Middle frontal gyrus (tissue), 1 donor: ENCODE data around the gene FHL3.
A peak's percentile ranks its signal among the peaks of the same experiment; 100 is the strongest.
"Not testable (repeated sequence)": the region's sequence is repeated elsewhere in the genome, so short reads cannot be mapped to it uniquely, and the experiment has no call there.

Experiments
- DNase-seq: peaks from one replicate; pipeline ENCODE4 v3.0.0-alpha.2; 2015; ENCODE audit warnings: low spot score; ENCODE audit errors: extremely low spot score

FHL3 gene

DNA sequence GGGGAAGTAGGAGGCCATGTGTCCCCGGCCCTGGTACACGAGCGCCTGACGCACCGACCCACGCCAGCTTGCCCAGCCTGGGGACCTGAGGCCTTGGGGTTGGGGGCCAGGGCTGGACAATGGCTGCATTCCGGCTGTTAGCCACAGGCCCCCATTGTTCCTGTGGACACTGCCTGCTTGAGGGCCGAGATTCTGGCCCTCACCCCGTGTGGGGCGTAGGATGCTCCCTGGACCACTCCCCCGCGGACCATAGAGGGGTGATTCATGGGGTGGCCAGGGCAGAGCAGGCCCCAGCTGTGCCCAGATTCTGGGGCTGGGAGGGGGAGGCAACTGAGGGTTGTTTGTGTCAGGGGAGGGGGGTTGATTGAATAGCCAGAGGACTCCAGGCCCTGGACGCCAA is 29.6 kb upstream of the FHL3 start:
- no peak for DNase-seq

DNA sequence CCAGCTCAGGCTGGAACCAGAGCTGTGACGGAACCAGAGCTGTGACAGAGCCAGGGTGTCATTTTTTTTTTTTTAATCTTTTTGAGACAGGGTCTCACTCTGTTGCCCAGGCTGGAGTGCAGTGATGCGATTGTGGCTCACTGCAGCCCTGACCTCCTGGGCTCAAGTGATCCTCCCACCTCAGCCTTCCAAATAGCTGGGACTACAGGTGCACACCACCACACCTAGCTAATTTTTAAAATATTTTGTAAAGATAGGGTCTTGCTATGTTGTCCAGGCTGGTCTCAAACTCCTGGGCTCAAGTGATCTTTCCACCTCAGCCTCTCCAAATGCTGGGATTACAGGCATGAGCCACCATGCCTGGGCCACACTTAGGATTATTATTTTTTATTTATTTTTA is 27.7 kb upstream of the FHL3 start:
- DNase-seq = not testable (repeated sequence)

GRCh38 chr1:38031513-38031866 is 26.2 kb upstream of the FHL3 start:
- DNase-seq = no peak

DNA sequence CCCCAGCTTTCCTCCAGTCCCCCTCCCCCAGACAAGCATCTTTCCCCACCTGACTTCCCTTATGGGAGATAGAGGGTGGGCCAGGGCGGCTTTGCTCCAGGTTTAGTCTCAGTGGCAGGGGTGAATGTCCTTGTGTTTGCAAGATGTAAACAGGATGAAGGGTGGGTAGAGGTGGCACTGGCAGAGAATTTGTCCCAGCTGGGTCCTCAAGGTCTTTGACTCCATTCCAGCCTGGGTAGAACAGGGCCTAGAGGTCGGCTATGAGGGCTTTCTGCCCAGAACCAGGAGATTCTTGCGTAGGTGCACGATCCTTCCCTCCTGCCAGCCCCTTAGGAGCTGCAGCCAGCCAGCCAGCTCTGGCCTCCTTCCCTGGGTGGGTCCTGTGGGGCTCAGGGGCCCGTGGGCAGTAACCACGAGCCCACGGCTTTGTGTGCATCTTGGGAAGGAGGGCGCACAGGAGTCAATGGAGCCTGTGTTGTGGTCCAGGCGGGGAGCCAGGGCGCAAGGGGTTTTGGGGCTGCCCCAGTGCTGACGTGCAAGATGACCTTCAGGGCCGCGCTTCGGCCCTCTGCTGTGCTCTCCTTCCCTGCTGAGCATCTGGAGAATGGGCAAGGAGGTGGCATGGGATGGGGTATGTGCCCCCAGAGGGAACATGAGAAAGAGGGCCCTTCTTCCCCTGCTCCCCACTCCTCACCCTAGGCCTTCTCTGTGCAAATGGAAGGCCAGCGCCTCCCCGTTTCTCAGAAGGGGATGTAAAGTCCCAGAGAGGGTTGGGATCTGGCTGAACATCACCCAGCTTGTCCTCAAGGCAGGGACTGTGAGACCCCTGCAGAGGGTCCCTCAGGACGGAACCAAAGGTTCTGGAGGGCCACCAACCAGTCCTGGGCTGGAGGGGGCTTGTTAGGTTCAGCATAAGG is 25.5 kb upstream of the FHL3 start:
- no peak for DNase-seq

- no peak for DNase-seq
Observed at GRCh38 chr1:38029685-38030511, 24.6 kb upstream of the FHL3 start.

DNA sequence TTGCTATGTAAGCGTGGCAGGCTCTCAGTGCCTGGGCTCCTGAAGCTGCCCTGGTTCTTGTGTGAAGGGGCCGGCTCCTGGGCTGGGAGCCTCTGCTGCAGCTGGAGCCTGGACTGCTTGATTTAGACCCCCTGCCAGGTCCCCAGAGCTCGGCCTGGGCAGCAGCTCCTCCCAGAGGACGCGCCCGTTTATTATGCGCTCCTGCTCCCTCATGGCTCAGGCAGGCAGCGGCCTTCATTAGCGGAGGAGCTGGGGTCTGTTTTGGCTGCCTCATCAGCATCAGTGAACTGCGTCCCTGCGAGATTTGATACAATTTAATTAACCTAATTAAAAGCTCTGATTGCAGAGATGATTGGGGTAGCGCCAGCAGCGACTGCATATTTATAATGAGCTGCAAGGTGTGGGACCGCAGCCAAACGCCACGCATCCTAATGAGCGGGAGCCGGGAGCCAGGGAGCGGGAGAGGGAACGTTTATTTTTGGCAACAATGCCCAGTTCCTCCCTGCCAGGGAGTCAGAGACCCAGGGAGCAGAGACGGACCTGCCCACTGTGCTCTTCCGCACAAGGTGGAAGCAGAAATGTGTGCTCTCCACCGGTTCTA is 23.9 kb upstream of the FHL3 start:
- no peak for DNase-seq

DNA sequence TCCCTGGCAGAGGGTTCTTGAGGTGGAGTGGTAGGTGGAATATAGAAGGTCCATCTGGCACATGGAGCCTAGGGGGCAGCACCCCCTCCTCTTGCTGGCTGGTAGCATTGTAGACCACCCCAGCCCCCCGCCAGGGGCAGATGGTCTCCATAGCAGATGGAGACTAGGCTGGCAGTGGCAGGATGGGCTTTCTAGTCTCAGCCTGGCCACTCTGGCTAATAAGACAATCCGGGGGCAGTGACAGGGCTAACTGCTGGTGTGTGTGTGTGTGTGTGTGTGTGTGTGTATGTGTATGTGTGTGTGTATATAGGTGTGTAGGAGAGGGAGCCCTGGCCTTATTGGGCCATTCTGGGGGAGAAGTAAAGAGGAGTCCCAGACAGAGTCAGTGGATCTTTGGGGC is 23.4 kb upstream of the FHL3 start:
- no peak for DNase-seq

DNA sequence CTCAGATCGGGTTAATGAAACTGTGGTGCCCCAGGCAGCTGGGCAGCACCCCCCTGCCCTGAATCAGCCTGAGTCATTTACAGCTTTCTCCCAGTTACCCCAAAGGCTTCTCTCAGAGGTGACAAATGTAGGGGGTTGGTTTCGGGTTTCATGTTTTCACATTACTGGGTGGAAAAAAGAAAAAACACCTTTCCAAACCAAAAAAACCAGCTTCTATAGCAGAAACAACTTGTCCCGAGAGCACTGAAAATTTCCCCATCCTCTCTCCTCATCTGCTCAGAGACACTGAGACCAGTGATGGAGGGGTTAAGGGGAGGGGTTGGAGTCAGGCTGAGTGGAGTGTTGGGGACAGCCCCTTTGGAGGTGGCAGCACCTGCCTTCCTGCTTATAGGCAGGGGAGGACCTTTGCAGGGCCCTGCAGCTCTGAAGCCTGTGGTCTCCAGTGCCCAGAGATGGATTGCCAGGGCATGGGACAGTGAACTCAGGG is 22.8 kb upstream of the FHL3 start:
- no peak for DNase-seq

- DNase-seq = no peak
Observed at GRCh38 chr1:38027201-38028104, 22.1 kb upstream of the FHL3 start.

- DNase-seq = peak; percentile 41
Observed at GRCh38 chr1:38026592-38027200, 21.4 kb upstream of the FHL3 start.

DNA sequence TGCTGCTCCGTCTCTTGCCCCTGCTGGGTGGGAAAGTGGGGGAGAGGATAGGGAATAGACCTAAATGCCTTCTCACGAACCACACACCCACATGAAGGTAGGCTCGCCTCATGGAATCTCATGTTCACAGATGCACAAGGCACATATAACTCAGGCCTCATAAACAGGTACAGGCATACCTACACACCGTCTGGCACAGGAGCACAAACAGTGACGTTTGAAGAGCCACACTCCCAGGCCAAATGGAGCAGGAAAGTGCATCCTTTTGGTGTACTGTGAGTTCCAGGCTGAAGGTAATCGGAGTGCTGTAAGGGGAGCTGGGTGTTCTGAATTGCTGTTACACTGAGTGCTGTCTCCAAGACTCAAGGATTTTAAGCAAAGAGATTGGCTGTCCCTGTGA is 20.4 kb upstream of the FHL3 start:
- DNase-seq = no peak

DNA sequence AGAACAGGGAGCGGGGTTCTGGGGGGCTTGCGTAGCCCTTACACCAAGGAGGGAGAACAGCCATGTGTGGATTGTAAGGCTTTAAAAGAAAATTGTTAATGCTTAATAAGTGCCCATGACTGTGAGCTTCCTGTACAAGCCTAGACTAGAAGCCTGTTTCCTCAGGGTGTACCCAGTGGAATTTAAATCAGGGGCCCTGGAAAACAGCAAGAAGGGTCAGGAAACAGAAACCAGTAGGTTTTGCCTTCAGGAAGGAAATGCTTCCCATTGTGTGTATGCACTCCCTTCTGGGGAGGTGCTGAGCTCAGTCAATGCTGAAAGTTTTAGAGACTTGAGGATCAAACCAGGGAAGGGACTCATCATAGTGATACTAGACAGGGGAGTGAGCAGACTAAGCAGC is 19.9 kb upstream of the FHL3 start:
- no peak for DNase-seq

DNA sequence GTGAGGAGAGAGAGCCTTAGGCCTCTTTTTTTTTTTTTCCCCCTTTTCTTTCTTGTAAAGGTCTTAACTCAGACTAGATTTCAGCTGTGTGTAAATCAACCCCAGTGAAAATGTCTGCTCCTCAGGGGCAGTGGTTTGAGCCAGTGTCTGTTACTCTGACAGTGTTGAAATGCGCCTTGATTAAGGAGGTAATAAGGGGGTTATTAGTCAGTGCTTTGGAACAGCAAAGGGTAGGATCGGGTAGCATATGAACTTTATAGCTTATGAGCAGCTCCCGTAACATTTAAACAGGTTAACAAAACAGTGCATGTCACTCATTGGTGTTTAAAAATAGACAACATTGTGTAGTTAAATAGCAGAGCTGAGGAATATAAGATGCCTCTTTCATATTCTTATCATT is 17.5 kb upstream of the FHL3 start:
- DNase-seq = no peak

GRCh38 chr1:38021969-38022368 is 16.7 kb upstream of the FHL3 start:
- no peak for DNase-seq

- DNase-seq = no peak
Observed at GRCh38 chr1:38020396-38020795, 15.1 kb upstream of the FHL3 start.

DNA sequence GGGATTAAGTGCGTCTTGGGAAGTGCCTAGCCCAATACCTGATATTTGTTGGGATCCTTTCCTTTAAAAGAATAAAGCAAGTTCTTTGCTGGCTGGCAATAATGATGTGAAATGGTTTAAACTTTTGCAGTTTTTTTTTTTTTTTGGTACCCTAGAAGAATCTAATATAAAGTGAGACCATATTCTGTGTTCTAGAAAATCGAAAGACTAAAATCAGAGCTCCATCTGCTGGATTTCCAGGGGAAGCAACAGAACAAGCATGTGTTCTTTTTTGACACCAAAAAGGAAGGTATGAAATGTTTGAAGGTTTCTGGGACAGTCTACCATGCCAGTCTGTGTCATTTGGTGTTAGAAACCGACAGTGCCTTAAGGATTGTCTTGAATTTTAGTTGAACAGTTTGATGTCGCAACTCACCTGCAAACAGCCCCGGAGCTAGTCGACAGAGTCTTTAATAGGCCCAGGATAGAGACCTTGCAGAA is 13.6 kb upstream of the FHL3 start:
- DNase-seq = no peak

DNA sequence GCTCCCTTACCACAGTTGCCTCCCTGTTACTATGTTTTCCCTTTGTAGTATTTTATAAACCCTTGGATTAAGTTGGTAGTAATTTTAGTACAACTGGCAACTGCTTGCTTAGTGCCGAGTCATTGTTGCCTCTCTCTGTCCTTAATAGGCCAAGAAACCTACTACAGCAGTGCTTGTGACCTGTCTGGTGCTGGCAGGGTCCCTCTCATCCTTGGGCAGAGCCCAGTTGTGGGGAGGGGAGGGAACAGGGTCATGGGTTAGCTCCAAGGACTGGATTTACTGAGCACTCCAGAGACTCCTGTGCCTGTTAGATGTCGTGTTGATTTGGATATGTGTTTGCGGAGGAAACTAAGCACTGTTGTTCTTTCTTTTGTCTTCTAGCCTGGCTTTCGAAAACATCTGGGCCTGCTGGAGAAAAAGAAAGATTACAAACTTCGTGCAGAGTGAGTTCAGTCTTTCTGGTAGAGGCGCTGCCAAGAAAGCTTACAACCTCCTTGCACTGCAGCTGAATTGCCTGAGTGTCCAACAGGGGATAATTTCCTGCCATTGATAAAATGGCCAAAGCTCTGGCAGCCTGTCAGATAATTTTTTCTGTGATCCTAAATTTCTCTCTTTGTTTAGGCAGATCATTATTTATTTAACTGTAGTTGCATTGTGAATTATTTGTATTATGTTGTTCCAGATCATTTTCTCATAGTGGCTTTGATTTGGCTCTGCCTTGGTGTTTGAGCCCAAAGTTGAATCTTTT is 10.8 kb upstream of the FHL3 start:
- DNase-seq = no peak

- no peak for DNase-seq
Observed at GRCh38 chr1:38014724-38015424, 9.6 kb upstream of the FHL3 start.

DNA sequence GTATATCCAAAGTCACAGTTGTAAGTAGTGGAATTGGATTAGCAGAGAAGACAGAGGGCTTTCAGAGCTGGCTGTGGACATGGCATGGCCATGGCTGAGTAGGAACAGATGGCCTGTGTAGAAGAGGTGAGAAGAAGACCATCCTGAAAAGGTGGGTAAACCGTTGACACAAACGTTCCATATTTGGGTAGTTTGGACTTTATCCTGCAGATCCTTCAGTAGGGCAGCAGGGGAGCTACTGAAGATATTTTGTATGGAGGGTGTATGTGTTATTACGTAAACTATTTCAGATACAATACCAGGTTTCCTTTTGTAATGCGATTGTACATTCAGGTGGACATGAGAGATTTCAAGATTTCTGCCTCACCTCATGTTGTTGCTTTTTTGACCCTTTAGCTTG is 8.9 kb upstream of the FHL3 start:
- no peak for DNase-seq
